ENCODE measurements around the gene FAM168A. TPM values are rescaled to one million over a fixed set of nuclear protein-coding genes. Genes with fewer than 3 reads are reported as not detected.

FAM168A gene
- total RNA-seq, 1 experiment from 2014 or later, result 21.1 TPM

DNA sequence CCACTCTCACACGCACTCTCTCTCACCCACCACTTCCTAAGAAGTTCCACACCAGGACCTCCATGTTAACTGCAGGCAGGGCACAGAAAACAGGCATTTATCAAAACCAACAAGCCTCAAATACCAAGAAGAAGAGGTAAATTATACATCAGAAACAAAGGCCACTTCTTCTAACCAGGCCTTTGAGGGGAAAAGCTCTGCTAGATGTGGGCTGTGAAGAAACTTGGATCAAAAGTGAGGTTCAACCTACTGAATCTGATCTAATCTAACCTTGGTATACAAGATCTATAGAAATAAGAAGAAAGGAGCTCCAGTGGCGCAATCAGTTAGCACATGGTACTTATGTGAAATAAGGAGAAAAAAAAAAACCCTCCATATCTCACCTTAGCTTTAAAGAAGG, 91.9 kb downstream of the FAM168A start:
- no peaks in the 10 kb centered on the region for H4K20me1 ChIP-seq (ENCODE audit: control insufficient read depth, insufficient read depth, insufficient read length)
- H3K36me3 Mint-ChIP-seq (ENCODE audit: insufficient read depth in 1 of 3, low read depth in 3 of 3), result peaks cover 12 to 31% (median 19%) of the 10 kb centered on the region in 3 experiments
- WGBS (ENCODE audit: extremely low coverage, insufficient read length, low lambda C conversion rate), result no CpG with 5 or more reads among the region's 2 CpGs

More for the DNA sequence above, 91.9 kb downstream of the FAM168A start:
- Histone ChIP-seq H2BK120ac (ENCODE audit: low read depth, low read length, poor library complexity, severe bottlenecking) (no peak overlapping the region), H3K9me3 (ENCODE audit: control insufficient read depth, low read depth, low read length) (no peaks in the 10 kb centered on the region), H3K27me3 (ENCODE audit: insufficient read depth, low read length) (no peaks in the 10 kb centered on the region), H3T11ph (ENCODE audit: low read length) (no peak overlapping the region), H4K91ac (ENCODE audit: insufficient read length, low read depth, low read length) (no peak overlapping the region), H4K5ac (ENCODE audit: insufficient read length, low read depth, low read length) (no peak overlapping the region), H2AK5ac (ENCODE audit: insufficient read length, low read length) (no peak overlapping the region), H3K79me2 (ENCODE audit: insufficient read depth, low read length) (peaks cover 2% of the 10 kb centered on the region; the same call in 1 of the 2 replicates), H4K8ac (replicated peaks; ENCODE audit: insufficient read length, low read depth, low read length) (no peak overlapping the region), H2BK20ac (ENCODE audit: low read depth, low read length, poor library complexity, severe bottlenecking) (no peak overlapping the region), H3K23ac (ENCODE audit: insufficient read length, low read depth, low read length) (no peak overlapping the region), H3K23me2 (ENCODE audit: insufficient read length, low read depth, low read length, poor library complexity, severe bottlenecking) (no peaks in the 10 kb centered on the region), H3K4me1 (ENCODE audit: insufficient read depth, low read length) (no peaks in the 10 kb centered on the region), H3K4ac (ENCODE audit: low read depth, low read length) (no peak overlapping the region), H3K9ac (ENCODE audit: extremely low read depth, insufficient read length, low read length) (no peak overlapping the region), H2BK12ac (ENCODE audit: insufficient read length, low read depth, low read length) (no peak overlapping the region), H2AFZ (ENCODE audit: low read length) (no peak overlapping the region), H2BK5ac (ENCODE audit: insufficient read length, low read length) (no peak overlapping the region), H3K79me1 (ENCODE audit: insufficient read depth, low read depth, low read length, poor library complexity, severe bottlenecking) (no peaks in the 10 kb centered on the region), H3K14ac (ENCODE audit: insufficient read depth, low read length) (no peak overlapping the region), H3K56ac (ENCODE audit: insufficient read length, low read depth, low read length) (no peak overlapping the region), H3K4me2 (ENCODE audit: insufficient read depth, insufficient read length, low read length) (no peak overlapping the region), H3K27ac (ENCODE audit: insufficient read length, low read depth, low read length) (no peak overlapping the region), H3K18ac (ENCODE audit: insufficient read length, low read depth, low read length) (no peak overlapping the region), H2BK15ac (ENCODE audit: low read depth, low read length) (no peak overlapping the region)
- TF ChIP-seq, protein P1, sequence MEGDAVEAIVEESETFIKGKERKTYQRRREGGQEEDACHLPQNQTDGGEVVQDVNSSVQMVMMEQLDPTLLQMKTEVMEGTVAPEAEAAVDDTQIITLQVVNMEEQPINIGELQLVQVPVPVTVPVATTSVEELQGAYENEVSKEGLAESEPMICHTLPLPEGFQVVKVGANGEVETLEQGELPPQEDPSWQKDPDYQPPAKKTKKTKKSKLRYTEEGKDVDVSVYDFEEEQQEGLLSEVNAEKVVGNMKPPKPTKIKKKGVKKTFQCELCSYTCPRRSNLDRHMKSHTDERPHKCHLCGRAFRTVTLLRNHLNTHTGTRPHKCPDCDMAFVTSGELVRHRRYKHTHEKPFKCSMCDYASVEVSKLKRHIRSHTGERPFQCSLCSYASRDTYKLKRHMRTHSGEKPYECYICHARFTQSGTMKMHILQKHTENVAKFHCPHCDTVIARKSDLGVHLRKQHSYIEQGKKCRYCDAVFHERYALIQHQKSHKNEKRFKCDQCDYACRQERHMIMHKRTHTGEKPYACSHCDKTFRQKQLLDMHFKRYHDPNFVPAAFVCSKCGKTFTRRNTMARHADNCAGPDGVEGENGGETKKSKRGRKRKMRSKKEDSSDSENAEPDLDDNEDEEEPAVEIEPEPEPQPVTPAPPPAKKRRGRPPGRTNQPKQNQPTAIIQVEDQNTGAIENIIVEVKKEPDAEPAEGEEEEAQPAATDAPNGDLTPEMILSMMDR (conservative IDR thresholded peaks at IDR 0.05), result no peak
- Mint-ChIP-seq H3K4me1 (peaks cover 6 to 10% of the 10 kb centered on the region in 2 experiments), H3K27ac (no peak overlapping the region), H3K9me3 (peaks cover 21 to 22% of the 10 kb centered on the region in 2 experiments), H3K4me3 (no peak overlapping the region), H3K27me3 (ENCODE audit: low read depth) (no peaks in the 10 kb centered on the region; the same call in 1 of the 2 replicates)
- DNase-seq, result no peak
